Measurements from ENCODE around the gene RXFP4. TPM values are rescaled to one million over a fixed set of nuclear protein-coding genes. Genes with fewer than 3 reads are reported as not detected.

Gene RXFP4
- total RNA-seq, 1 donor from 2014 or later = not detected

DNA sequence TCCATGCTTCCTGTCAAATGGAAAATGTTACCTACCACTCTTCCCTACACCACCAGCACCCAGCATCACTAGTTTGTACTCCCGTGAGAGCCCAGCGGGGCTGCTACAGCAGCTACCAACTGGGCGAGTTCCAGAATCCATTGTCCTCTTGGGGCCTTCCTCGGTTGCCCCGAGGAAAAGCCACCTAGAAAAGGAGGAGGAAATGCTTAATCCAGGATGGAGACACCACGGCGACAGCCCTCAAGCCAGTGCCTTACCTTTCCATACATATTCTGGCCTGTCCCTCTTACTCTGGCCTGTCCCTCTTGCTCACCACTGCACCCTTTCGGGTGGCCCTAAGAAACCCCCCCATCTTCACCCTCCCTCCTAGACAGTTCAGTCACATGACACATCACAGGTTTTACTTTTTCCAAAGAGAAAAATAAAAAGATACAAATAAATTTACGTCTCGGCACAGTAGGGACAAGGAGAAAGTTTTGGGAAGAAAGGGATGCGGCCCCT lies 30.8 kb upstream of the RXFP4 start:
- TF ChIP-seq CTCF (IDR thresholded peaks at IDR 0.05) = peak; percentile 42
- no peaks in the 10 kb centered on the region for H3K27me3 Mint-ChIP-seq (ENCODE audit: low read depth)
- peak overlapping the region; percentile 99 for H3K27ac Mint-ChIP-seq (ENCODE audit: unreplicated experiment)
- H3K4me1 Mint-ChIP-seq (ENCODE audit: low read depth) = peaks cover 30% of the 10 kb centered on the region
- DNase-seq (ENCODE audit: low spot score) = no peak
- peak overlapping the region; percentile 87 for H3K4me3 Mint-ChIP-seq (ENCODE audit: unreplicated experiment)
- H3K36me3 Mint-ChIP-seq (ENCODE audit: low read depth) = peaks cover 16% of the 10 kb centered on the region
- no peaks in the 10 kb centered on the region for H3K9me3 Mint-ChIP-seq (ENCODE audit: low read depth)

GRCh38 chr1:155911156-155912055 lies 30.0 kb upstream of the RXFP4 start, which contains the start of gene RIT1:
RIT1 (minus strand) TSS chr1:155911349; CDS start chr1:155910761, 588 bp downstream.
- peak within 1 kb of the TSS; percentile 99 for H3K27ac Mint-ChIP-seq (ENCODE audit: unreplicated experiment)
- H3K9me3 Mint-ChIP-seq (ENCODE audit: low read depth) = no peaks in the 10 kb centered on the region
- H3K4me3 Mint-ChIP-seq (ENCODE audit: unreplicated experiment) = peak within 1 kb of the TSS; percentile 87
- H3K27me3 Mint-ChIP-seq (ENCODE audit: low read depth) = no peaks in the 10 kb centered on the region
- peaks cover 18% of the 10 kb centered on the region for H3K36me3 Mint-ChIP-seq (ENCODE audit: low read depth)
- peak; percentile 91 for DNase-seq (ENCODE audit: low spot score)
- peaks cover 30% of the 10 kb centered on the region for H3K4me1 Mint-ChIP-seq (ENCODE audit: low read depth)
- peak; percentile 30 for TF ChIP-seq CTCF (IDR thresholded peaks at IDR 0.05)

DNA sequence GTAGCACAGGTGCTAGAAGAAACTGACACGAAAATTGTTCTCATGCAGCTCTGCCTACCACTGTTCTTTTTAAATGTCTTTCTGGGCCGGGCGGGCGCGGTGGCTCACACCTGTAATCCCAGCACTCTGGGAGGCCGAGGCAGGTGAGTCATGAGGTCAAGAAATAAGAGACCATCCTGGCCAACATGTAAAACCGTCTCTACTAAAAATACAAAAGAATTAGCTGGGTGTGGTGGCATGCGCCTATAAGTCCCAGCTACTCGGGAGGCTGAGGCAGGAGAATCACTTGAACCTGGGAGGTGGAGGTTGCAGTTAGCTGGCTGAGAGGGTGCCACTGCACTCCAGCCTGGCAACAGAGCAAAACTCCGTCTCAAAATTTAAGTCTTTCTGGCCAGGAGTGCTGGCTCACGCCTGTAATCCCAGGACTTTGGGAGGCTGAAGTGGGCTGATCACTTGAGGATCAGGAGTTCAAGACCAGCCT lies 29.3 kb upstream of the RXFP4 start:
- no peak for DNase-seq (ENCODE audit: low spot score)
- no peak for TF ChIP-seq CTCF (IDR thresholded peaks at IDR 0.05)
- Mint-ChIP-seq H3K4me3 (ENCODE audit: unreplicated experiment) (no peak overlapping the region), H3K27me3 (ENCODE audit: low read depth) (no peaks in the 10 kb centered on the region), H3K9me3 (ENCODE audit: low read depth) (no peaks in the 10 kb centered on the region), H3K4me1 (ENCODE audit: low read depth) (peaks cover 30% of the 10 kb centered on the region), H3K36me3 (ENCODE audit: low read depth) (peaks cover 24% of the 10 kb centered on the region), H3K27ac (ENCODE audit: unreplicated experiment) (peak overlapping the region; percentile 99)

DNA sequence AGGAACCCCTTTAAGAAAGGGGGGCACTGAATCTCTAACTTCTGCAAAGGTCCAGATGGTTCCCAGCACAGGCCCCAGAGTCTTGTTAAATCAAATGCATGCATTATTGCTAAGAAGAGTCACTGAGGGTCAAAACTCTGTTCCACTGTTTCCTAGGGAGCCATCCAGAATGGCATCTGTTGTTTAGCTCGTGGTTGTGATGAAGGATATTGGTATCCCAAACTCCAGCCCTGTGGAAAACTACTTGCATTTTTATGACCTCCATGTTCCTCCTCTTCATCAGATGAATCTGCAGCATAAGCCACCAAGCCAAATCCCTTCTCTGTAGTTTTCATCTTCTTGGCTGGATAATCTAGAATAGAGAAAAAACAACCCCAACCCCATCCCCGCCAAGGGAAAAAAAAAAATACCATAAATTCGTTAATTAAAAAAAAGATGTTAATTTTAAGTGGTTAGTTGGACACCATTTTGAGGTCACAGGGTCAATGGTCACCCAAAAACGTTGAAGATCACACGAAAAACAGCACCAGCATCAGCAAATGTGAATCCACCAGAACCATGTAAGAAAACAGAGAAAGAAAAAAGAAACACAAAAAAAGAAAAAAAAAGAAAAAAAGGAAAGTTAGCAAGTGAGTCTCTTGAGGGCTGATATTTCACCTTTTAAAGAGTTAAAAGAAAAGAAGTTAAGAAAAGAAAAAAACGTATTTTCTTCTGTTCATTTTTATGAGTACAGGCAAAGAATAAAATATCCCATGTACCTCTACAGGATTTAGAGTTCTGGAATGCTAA lies 27.3 kb upstream of the RXFP4 start:
- H3K27me3 Mint-ChIP-seq (ENCODE audit: low read depth) = no peaks in the 10 kb centered on the region
- no peak for DNase-seq (ENCODE audit: low spot score)
- peaks cover 33% of the 10 kb centered on the region for H3K36me3 Mint-ChIP-seq (ENCODE audit: low read depth)
- H3K9me3 Mint-ChIP-seq (ENCODE audit: low read depth) = no peaks in the 10 kb centered on the region
- H3K27ac Mint-ChIP-seq (ENCODE audit: unreplicated experiment) = peak overlapping the region; percentile 34
- H3K4me1 Mint-ChIP-seq (ENCODE audit: low read depth) = peaks cover 28% of the 10 kb centered on the region
- no peak for TF ChIP-seq CTCF (IDR thresholded peaks at IDR 0.05)
- H3K4me3 Mint-ChIP-seq (ENCODE audit: unreplicated experiment) = no peak overlapping the region

DNA sequence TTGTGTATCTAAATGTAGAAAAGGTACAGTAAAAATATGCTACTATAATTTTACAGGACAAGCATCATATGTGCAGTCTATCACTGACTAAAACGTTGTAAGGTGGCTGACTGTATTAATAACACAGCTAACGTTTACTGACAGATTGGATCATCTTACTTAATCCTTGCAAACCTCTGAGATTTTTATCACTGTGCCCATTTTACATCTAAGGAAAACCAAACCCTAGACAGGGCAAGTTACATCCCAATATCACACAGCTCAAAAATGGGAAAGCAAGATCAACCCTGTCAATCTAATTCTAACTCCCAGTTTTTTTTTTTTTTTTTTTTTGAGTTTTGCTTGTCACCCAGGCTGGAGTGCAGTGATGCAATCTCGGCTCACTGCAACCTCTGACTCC lies 22.8 kb upstream of the RXFP4 start:
- DNase-seq (ENCODE audit: low spot score) = no peak

More for the DNA sequence above, 22.8 kb upstream of the RXFP4 start:
- TF ChIP-seq CTCF (IDR thresholded peaks at IDR 0.05) = no peak
- no peak overlapping the region for H3K4me3 Mint-ChIP-seq (ENCODE audit: unreplicated experiment)
- peaks cover 4% of the 10 kb centered on the region for H3K4me1 Mint-ChIP-seq (ENCODE audit: low read depth)
- peaks cover 50% of the 10 kb centered on the region for H3K36me3 Mint-ChIP-seq (ENCODE audit: low read depth)
- H3K27me3 Mint-ChIP-seq (ENCODE audit: low read depth) = no peaks in the 10 kb centered on the region
- peak overlapping the region; percentile 65 for H3K27ac Mint-ChIP-seq (ENCODE audit: unreplicated experiment)
- no peaks in the 10 kb centered on the region for H3K9me3 Mint-ChIP-seq (ENCODE audit: low read depth)
